Ovary (tissue), 3 donors: ENCODE results near the gene TMEM185A.

ENCODE experiments used
- EP300 ChIP-seq: sonication (generic); formaldehyde crosslinking; IDR thresholded peaks from one replicate; pipeline ENCODE4 v1.6.1; 2017; ENCODE audit warnings: antibody characterized with exemption
- POLR2A ChIP-seq: fragments of 450-650 bp; IDR thresholded peaks from one replicate; pipeline ENCODE4 v1.6.1; 2017; ENCODE audit warnings: antibody characterized with exemption, mild to moderate bottlenecking, moderate library complexity
- TF ChIP-seq, protein P1 (sequence below), 3 donors: fragments of 450-650 bp in 2 of 3; fragments of 200-600 bp in 1 of 3; IDR thresholded peaks; one replicate each; pipeline versions ENCODE4 v1.5.1 to v1.8.0; 2016 to 2022; ENCODE audit warnings: antibody characterized with exemption in 3 of 3, mild to moderate bottlenecking in 1 of 3
- donor health status: DM: no; HTN: no; CAD: no.

DNA sequence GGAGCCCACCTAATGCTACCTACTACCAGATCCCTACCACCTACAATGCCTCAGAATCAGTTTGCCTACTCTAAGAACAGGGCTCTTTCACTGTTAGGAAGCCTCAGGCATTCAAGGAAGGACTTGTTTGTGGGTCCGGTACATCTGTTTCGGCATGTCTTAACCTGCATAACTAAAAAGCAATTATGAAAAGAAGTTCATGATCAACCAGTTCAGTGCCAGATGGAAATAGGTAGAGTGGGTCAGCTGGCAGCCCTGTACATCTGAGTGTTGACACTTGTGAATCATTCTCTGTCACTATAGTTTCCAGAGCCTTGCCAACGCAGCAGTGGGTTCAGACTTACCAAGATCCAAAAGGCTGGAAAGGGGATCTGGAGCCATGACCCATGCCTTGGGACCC is 3.3 kb downstream of the TMEM185A start:
- TF ChIP-seq, protein P1, sequence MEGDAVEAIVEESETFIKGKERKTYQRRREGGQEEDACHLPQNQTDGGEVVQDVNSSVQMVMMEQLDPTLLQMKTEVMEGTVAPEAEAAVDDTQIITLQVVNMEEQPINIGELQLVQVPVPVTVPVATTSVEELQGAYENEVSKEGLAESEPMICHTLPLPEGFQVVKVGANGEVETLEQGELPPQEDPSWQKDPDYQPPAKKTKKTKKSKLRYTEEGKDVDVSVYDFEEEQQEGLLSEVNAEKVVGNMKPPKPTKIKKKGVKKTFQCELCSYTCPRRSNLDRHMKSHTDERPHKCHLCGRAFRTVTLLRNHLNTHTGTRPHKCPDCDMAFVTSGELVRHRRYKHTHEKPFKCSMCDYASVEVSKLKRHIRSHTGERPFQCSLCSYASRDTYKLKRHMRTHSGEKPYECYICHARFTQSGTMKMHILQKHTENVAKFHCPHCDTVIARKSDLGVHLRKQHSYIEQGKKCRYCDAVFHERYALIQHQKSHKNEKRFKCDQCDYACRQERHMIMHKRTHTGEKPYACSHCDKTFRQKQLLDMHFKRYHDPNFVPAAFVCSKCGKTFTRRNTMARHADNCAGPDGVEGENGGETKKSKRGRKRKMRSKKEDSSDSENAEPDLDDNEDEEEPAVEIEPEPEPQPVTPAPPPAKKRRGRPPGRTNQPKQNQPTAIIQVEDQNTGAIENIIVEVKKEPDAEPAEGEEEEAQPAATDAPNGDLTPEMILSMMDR (IDR thresholded peaks at IDR 0.05), result no peak
- TF ChIP-seq EP300 (no peak), POLR2A (no peak)
